Measurements from ENCODE around the gene UTS2B.

The UTS2B gene

GRCh38 chr3:191331388-191331787 lies 1.1 kb upstream of the UTS2B start:
- Histone ChIP-seq H3K27me3 (ENCODE audit: insufficient read depth, low read length, poor library complexity, severe bottlenecking) (no peaks in the 10 kb centered on the region), H3K9ac (ENCODE audit: low read depth, low read length, poor library complexity, severe bottlenecking) (no peak overlapping the region), H3K36me3 (ENCODE audit: insufficient read depth, low read length) (no peaks in the 10 kb centered on the region), H3K4me1 (ENCODE audit: insufficient read depth, low read length, poor library complexity, severe bottlenecking) (no peaks in the 10 kb centered on the region), H3K4me3 (ENCODE audit: low read length, poor library complexity, severe bottlenecking) (no peak overlapping the region), H3F3A (ENCODE audit: low read depth) (no peaks in the 10 kb centered on the region), H2AFZ (ENCODE audit: low read length) (no peak overlapping the region), H3K4me2 (ENCODE audit: low read depth, low read length, poor library complexity, severe bottlenecking) (no peak overlapping the region), H3K9me3 (ENCODE audit: insufficient read depth, low read depth, low read length) (no peaks in the 10 kb centered on the region), H4K20me1 (ENCODE audit: insufficient read depth, low read length, poor library complexity, severe bottlenecking) (no peaks in the 10 kb centered on the region), H3K79me2 (ENCODE audit: insufficient read depth, low read length) (no peaks in the 10 kb centered on the region), H3K9me2 (replicated peaks; ENCODE audit: low read depth, low read length) (no peaks in the 10 kb centered on the region)
- no peak for TF ChIP-seq EZH2phosphoT487 (IDR thresholded peaks at IDR 0.05; ENCODE audit: borderline replicate concordance)
- TF ChIP-seq CTCF (conservative IDR thresholded peaks at IDR 0.05; ENCODE audit: low read length): no peak

DNA sequence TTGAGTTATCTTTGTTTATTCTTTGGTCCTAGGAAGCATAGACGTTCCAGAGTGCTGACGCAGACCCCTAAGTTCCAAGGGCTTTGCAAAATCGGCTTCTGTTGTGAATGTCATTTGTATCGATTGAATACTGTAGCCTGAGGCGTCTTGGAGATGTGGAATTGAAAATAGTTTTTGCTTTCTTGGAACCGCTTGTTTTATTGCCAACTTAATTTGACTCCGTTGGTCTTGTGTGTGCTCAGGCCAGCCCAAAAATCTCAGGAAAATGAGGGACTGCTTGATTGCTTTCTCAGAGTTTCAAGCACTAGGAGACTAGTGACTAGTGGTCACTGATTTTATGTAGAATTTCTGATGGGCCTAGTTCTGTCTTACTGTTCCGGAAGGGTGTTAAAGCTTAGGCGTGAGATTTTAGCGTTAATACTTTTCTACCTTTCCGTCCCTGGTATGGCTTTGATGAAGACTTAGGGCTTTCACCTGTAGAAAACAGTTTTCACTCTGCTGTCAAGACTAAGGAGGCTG lies 263 bp upstream of the UTS2B start:
- no peak overlapping the region for H3K4me3 ChIP-seq (ENCODE audit: low read length, poor library complexity, severe bottlenecking)
- no peaks in the 10 kb centered on the region for H3K36me3 ChIP-seq (ENCODE audit: insufficient read depth, low read length)
- H3K9ac ChIP-seq (ENCODE audit: low read depth, low read length, poor library complexity, severe bottlenecking): no peak overlapping the region
- no peaks in the 10 kb centered on the region for H3K9me2 ChIP-seq (replicated peaks; ENCODE audit: low read depth, low read length)
- no peaks in the 10 kb centered on the region for H3K27me3 ChIP-seq (ENCODE audit: insufficient read depth, low read length, poor library complexity, severe bottlenecking)
- no peaks in the 10 kb centered on the region for H3K9me3 ChIP-seq (ENCODE audit: insufficient read depth, low read depth, low read length)
- no peaks in the 10 kb centered on the region for H3K4me1 ChIP-seq (ENCODE audit: insufficient read depth, low read length, poor library complexity, severe bottlenecking)
- no peak overlapping the region for H2AFZ ChIP-seq (ENCODE audit: low read length)
- TF ChIP-seq EZH2phosphoT487 (IDR thresholded peaks at IDR 0.05; ENCODE audit: borderline replicate concordance): no peak
- no peak for TF ChIP-seq CTCF (conservative IDR thresholded peaks at IDR 0.05; ENCODE audit: low read length)
- no peaks in the 10 kb centered on the region for H3K79me2 ChIP-seq (ENCODE audit: insufficient read depth, low read length)
- no peak overlapping the region for H3K4me2 ChIP-seq (ENCODE audit: low read depth, low read length, poor library complexity, severe bottlenecking)
- no peaks in the 10 kb centered on the region for H4K20me1 ChIP-seq (ENCODE audit: insufficient read depth, low read length, poor library complexity, severe bottlenecking)
- no peaks in the 10 kb centered on the region for H3F3A ChIP-seq (ENCODE audit: low read depth)

GRCh38 chr3:191328962-191329653 lies 1.2 kb downstream of the UTS2B start, which contains the start of gene CCDC50:
TSS of gene CCDC50 (plus strand) at chr3:191329394. CDS start at chr3:191329675, 281 bp downstream.
- Histone ChIP-seq H3K9ac (ENCODE audit: low read depth, low read length, poor library complexity, severe bottlenecking) (no peak within 1 kb of the TSS), H3K79me2 (ENCODE audit: insufficient read depth, low read length) (no peaks in the 10 kb centered on the region), H3K9me3 (ENCODE audit: insufficient read depth, low read depth, low read length) (no peaks in the 10 kb centered on the region), H3K4me3 (ENCODE audit: low read length, poor library complexity, severe bottlenecking) (no peak within 1 kb of the TSS), H4K20me1 (ENCODE audit: insufficient read depth, low read length, poor library complexity, severe bottlenecking) (no peaks in the 10 kb centered on the region), H3K36me3 (ENCODE audit: insufficient read depth, low read length) (no peaks in the 10 kb centered on the region), H3F3A (ENCODE audit: low read depth) (no peaks in the 10 kb centered on the region), H3K27me3 (ENCODE audit: insufficient read depth, low read length, poor library complexity, severe bottlenecking) (no peaks in the 10 kb centered on the region), H3K4me1 (ENCODE audit: insufficient read depth, low read length, poor library complexity, severe bottlenecking) (no peaks in the 10 kb centered on the region), H3K4me2 (ENCODE audit: low read depth, low read length, poor library complexity, severe bottlenecking) (no peak within 1 kb of the TSS), H2AFZ (ENCODE audit: low read length) (no peak within 1 kb of the TSS), H3K9me2 (replicated peaks; ENCODE audit: low read depth, low read length) (no peaks in the 10 kb centered on the region)
- TF ChIP-seq EZH2phosphoT487 (IDR thresholded peaks at IDR 0.05; ENCODE audit: borderline replicate concordance) (no peak), CTCF (conservative IDR thresholded peaks at IDR 0.05; ENCODE audit: low read length) (no peak)

Measured in Loucy (cell line).